ENCODE data around the gene KCNQ2.

DNA sequence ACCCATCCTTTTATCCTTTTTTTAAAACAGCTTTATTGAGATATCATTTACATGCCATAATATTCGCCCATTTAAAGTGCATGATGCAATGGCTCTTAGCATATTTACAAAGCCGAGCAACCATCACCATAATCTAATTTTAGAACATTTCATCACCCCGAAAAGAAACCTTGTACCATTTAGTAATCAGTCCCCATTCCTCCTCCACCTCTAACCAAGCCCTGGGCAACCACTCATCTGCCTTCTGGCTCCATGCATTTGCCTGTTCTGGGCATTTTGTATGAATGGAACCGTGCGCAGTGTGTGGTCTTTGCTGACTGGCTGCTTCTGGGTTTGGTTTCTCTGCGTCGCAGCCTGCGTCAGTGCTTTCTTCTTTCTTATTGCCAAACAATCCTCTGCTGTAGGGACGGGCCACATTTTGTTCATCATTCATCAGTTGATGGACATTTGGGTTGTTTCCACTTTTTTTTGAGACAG lies 36.7 kb upstream of the KCNQ2 start:
- TF ChIP-seq, protein P1, sequence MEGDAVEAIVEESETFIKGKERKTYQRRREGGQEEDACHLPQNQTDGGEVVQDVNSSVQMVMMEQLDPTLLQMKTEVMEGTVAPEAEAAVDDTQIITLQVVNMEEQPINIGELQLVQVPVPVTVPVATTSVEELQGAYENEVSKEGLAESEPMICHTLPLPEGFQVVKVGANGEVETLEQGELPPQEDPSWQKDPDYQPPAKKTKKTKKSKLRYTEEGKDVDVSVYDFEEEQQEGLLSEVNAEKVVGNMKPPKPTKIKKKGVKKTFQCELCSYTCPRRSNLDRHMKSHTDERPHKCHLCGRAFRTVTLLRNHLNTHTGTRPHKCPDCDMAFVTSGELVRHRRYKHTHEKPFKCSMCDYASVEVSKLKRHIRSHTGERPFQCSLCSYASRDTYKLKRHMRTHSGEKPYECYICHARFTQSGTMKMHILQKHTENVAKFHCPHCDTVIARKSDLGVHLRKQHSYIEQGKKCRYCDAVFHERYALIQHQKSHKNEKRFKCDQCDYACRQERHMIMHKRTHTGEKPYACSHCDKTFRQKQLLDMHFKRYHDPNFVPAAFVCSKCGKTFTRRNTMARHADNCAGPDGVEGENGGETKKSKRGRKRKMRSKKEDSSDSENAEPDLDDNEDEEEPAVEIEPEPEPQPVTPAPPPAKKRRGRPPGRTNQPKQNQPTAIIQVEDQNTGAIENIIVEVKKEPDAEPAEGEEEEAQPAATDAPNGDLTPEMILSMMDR (IDR thresholded peaks at IDR 0.05): no peak
- no peak for TF ChIP-seq EP300 (IDR thresholded peaks at IDR 0.05)
